Caco-2 (cell line): ENCODE results near the gene TNFRSF18. TPM values are rescaled to one million over a fixed set of nuclear protein-coding genes. Genes with fewer than 3 reads are reported as not detected.
"Not testable (repeated sequence)": the region's sequence is repeated elsewhere in the genome, so short reads cannot be mapped to it uniquely, and the experiment has no call there.

ENCODE experiments used
- BruUV-seq: library from RNA; stranded (reverse); fragments of 400-500 nt; replicated peaks from 2 replicates; lab custom pipeline; 2021; lab: Mats Ljungman, UMichigan
- CTCF ChIA-PET: fragments of 300-600 bp; sonication (Branson Sonifier 250); formaldehyde crosslinking; loops from one replicate; lab custom pipeline; 2022; ENCODE audit warnings: antibody characterized with exemption; lab: Charles Lee
- POLR2A ChIA-PET: fragments of 300-600 bp; sonication (Branson Sonifier 250); formaldehyde crosslinking; loops from one replicate; lab custom pipeline; 2022; ENCODE audit warnings: antibody characterized with exemption; lab: Charles Lee
- DNase-seq, 2 experiments: peaks; one replicate each; pipeline versions ENCODE4 v3.0.0 to v3.0.0-alpha.2; 2020 to 2022
- H3K27me3 ChIP-seq: replicated peaks from 2 replicates; pipeline ENCODE4 v1.6.0; 2011; ENCODE audit warnings: low read length; ENCODE audit not compliant: control insufficient read depth, insufficient read depth
- H3K36me3 ChIP-seq: 2 replicates; pipeline ENCODE4 v1.5.1; 2011; ENCODE audit warnings: low read length; ENCODE audit not compliant: control insufficient read depth, insufficient read depth
- H3K4me1 ChIP-seq: fragments of 250-450 bp; sonication (Bioruptor Pico); 2 replicates; pipeline ENCODE4 v1.5.1; 2020; ENCODE audit warnings: mild to moderate bottlenecking
- H3K4me3 ChIP-seq: 2 replicates; pipeline ENCODE4 v1.5.1; 2011; ENCODE audit warnings: low read depth, mild to moderate bottlenecking, control low read depth, low read length
- H3K9me3 ChIP-seq: fragments of 250-450 bp; sonication (Bioruptor Pico); 2 replicates; pipeline ENCODE4 v1.5.1; 2020; ENCODE audit warnings: mild to moderate bottlenecking, moderate library complexity
- H3K27ac Mint-ChIP-seq: one replicate; pipeline ENCODE4 v1.8.0; 2022; ENCODE audit warnings: mixed read lengths; ENCODE audit not compliant: unreplicated experiment
- H3K27me3 Mint-ChIP-seq: one replicate; pipeline ENCODE4 v1.8.0; 2022; ENCODE audit warnings: mixed read lengths; ENCODE audit not compliant: insufficient read depth, unreplicated experiment
- H3K36me3 Mint-ChIP-seq: one replicate; pipeline ENCODE4 v1.8.0; 2022; ENCODE audit warnings: mild to moderate bottlenecking, mixed read lengths; ENCODE audit not compliant: insufficient read depth, unreplicated experiment
- H3K4me1 Mint-ChIP-seq: one replicate; pipeline ENCODE4 v1.8.0; 2022; ENCODE audit warnings: low read depth, mixed read lengths; ENCODE audit not compliant: unreplicated experiment
- H3K4me3 Mint-ChIP-seq: one replicate; pipeline ENCODE4 v1.8.0; 2022; ENCODE audit warnings: mild to moderate bottlenecking, moderate library complexity, mixed read lengths; ENCODE audit not compliant: unreplicated experiment
- H3K9me3 Mint-ChIP-seq: one replicate; pipeline ENCODE4 v1.8.0; 2022; ENCODE audit warnings: mixed read lengths; ENCODE audit not compliant: unreplicated experiment
- CTCF ChIP-seq, 2 experiments: fragments of 200-600 bp in 1 of 2; IDR thresholded peaks; 1 replicate in 1 of 2; 2 replicates in 1 of 2; pipeline versions ENCODE4 v1.5.1 to v1.8.0; 2011 to 2022; ENCODE audit warnings: antibody characterized with exemption in 1 of 2, control low read depth in 1 of 2, inconsistent platforms in 1 of 2, low read depth in 1 of 2, low read length in 1 of 2, mild to moderate bottlenecking in 1 of 2, moderate library complexity in 1 of 2; ENCODE audit not compliant: insufficient read depth in 1 of 2, severe bottlenecking in 1 of 2, unreplicated experiment in 1 of 2
- intact Hi-C: fragments of 100-400 bp; cut with micrococcal nuclease; formaldehyde crosslinking; loops from one replicate; pipeline ENCODE4 v1.10.0; 2022; ENCODE audit not compliant: unreplicated experiment
- total RNA-seq: library from RNA; stranded (reverse); gene quantifications from 2 replicates; pipeline ENCODE4 v1.2.3, GENCODE V29; 2022

The TNFRSF18 gene
- total RNA-seq, 1 experiment from 2014 or later, result not detected

GRCh38 chr1:1250786-1251284, 44.4 kb upstream of the TNFRSF18 start:
- no peak for TF ChIP-seq CTCF (IDR thresholded peaks at IDR 0.05; ENCODE audit: insufficient read depth in 1 of 2, low read depth in 1 of 2, low read length in 1 of 2, severe bottlenecking in 1 of 2, unreplicated experiment in 1 of 2)
- intact Hi-C loops, result no loop called here
- ChIA-PET POLR2A (no interaction called here), CTCF (no interaction called here)
- Mint-ChIP-seq H3K27me3 (no peaks in the 10 kb centered on the region), H3K4me3 (no peak overlapping the region), H3K36me3 (peaks cover 30% of the 10 kb centered on the region), H3K27ac (no peak overlapping the region), H3K4me1 (no peaks in the 10 kb centered on the region), H3K9me3 (no peaks in the 10 kb centered on the region)
- Histone ChIP-seq H3K4me3 (no peak overlapping the region), H3K9me3 (no peaks in the 10 kb centered on the region), H3K27me3 (no peaks in the 10 kb centered on the region), H3K4me1 (no peaks in the 10 kb centered on the region), H3K36me3 (no peaks in the 10 kb centered on the region)
- no peak for DNase-seq
- no TSS peak for BruUV-seq

- H3K4me1 Mint-ChIP-seq, H3K4me3 Mint-ChIP-seq, H3K27me3 Mint-ChIP-seq, H3K9me3 ChIP-seq, H3K4me3 ChIP-seq, DNase-seq, CTCF ChIA-PET, POLR2A ChIA-PET, H3K27me3 ChIP-seq, H3K9me3 Mint-ChIP-seq, intact Hi-C loops, H3K36me3 ChIP-seq, H3K27ac Mint-ChIP-seq, H3K4me1 ChIP-seq, BruUV-seq: not testable (repeated sequence)
- H3K36me3 Mint-ChIP-seq, result peaks cover 16% of the 10 kb centered on the region
Measured at GRCh38 chr1:1248009-1248913, 41.9 kb upstream of the TNFRSF18 start.

GRCh38 chr1:1247341-1247913, 41.0 kb upstream of the TNFRSF18 start:
- intact Hi-C loops, result no loop called here
- no peaks in the 10 kb centered on the region for H3K4me1 Mint-ChIP-seq

More at GRCh38 chr1:1247341-1247913, 41.0 kb upstream of the TNFRSF18 start:
- Histone ChIP-seq H3K4me1 (peaks cover 7% of the 10 kb centered on the region; the same call in 1 of the 2 replicates), H3K27me3 (no peaks in the 10 kb centered on the region), H3K4me3 (no peak overlapping the region), H3K9me3 (no peaks in the 10 kb centered on the region), H3K36me3 (no peaks in the 10 kb centered on the region)
- TF ChIP-seq CTCF (IDR thresholded peaks at IDR 0.05; ENCODE audit: insufficient read depth in 1 of 2, low read depth in 1 of 2, low read length in 1 of 2, severe bottlenecking in 1 of 2, unreplicated experiment in 1 of 2), result no peak
- Mint-ChIP-seq H3K4me3 (no peak overlapping the region), H3K27me3 (no peaks in the 10 kb centered on the region), H3K27ac (no peak overlapping the region), H3K36me3 (peaks cover 8% of the 10 kb centered on the region), H3K9me3 (no peaks in the 10 kb centered on the region)
- CTCF ChIA-PET, result interaction anchor here (0.6 kb wide), 1 partner anchor 264 kb away, joined by 7 read pairs; no protein-coding TSS in a partner anchor
- no TSS peak for BruUV-seq
- POLR2A ChIA-PET, result no interaction called here
- no peak for DNase-seq
